GM19193 (cell line): ENCODE results near the gene WTAP.
A peak's percentile ranks its signal among the peaks of the same experiment; 100 is the strongest.

Experiments used
- POLR2A ChIP-seq: IDR thresholded peaks from 4 replicates; pipeline ENCODE4 v1.6.1; 2011; ENCODE audit not compliant: insufficient read depth, insufficient read length; ENCODE audit errors: extremely low read depth

WTAP gene

GRCh38 chr6:159754959-159755914 lies 27.9 kb downstream of the WTAP start:
- TF ChIP-seq POLR2A: no peak

GRCh38 chr6:159756508-159756907 lies 29.2 kb downstream of the WTAP start:
- TF ChIP-seq POLR2A: no peak

- TF ChIP-seq POLR2A: no peak
Measured at GRCh38 chr6:159758031-159759001, 31.0 kb downstream of the WTAP start.

GRCh38 chr6:159759645-159760044 lies 32.3 kb downstream of the WTAP start:
- no peak for TF ChIP-seq POLR2A

GRCh38 chr6:159760602-159761057 lies 33.3 kb downstream of the WTAP start:
- TF ChIP-seq POLR2A: no peak

- TF ChIP-seq POLR2A: no peak
Measured at GRCh38 chr6:159761129-159761872, 34.0 kb downstream of the WTAP start.

- TF ChIP-seq POLR2A: peak; percentile 69
Measured at GRCh38 chr6:159761873-159762680, 34.8 kb downstream of the WTAP start, which contains the start of gene ACAT2. Gene ACAT2 (plus strand): TSS chr6:159762045. CDS start chr6:159762088, 43 bp downstream.

GRCh38 chr6:159762681-159763293 lies 35.5 kb downstream of the WTAP start:
- no peak for TF ChIP-seq POLR2A

GRCh38 chr6:159766906-159767305 lies 39.6 kb downstream of the WTAP start:
- no peak for TF ChIP-seq POLR2A

GRCh38 chr6:159769470-159769869 lies 42.2 kb downstream of the WTAP start:
- TF ChIP-seq POLR2A: no peak

- no peak for TF ChIP-seq POLR2A
Measured at GRCh38 chr6:159772196-159772595, 44.9 kb downstream of the WTAP start.

GRCh38 chr6:159777240-159777904 lies 50.1 kb downstream of the WTAP start:
- no peak for TF ChIP-seq POLR2A

- TF ChIP-seq POLR2A: no peak
Measured at GRCh38 chr6:159778131-159778530, 50.8 kb downstream of the WTAP start.

- no peak for TF ChIP-seq POLR2A
Measured at GRCh38 chr6:159778542-159779103, 51.3 kb downstream of the WTAP start.
